Activated CD4-positive, CD25-positive, alpha-beta regulatory T cell treated with anti-CD3 and anti-CD28 coated beads, Interleukin-2, amount 50 U/mL, for 72 hours (primary cell): Measurements from ENCODE around the gene IL10RA.

Source experiments
- DNase-seq: peaks from one replicate; pipeline ENCODE4 v3.0.0; 2021

The IL10RA gene

DNA sequence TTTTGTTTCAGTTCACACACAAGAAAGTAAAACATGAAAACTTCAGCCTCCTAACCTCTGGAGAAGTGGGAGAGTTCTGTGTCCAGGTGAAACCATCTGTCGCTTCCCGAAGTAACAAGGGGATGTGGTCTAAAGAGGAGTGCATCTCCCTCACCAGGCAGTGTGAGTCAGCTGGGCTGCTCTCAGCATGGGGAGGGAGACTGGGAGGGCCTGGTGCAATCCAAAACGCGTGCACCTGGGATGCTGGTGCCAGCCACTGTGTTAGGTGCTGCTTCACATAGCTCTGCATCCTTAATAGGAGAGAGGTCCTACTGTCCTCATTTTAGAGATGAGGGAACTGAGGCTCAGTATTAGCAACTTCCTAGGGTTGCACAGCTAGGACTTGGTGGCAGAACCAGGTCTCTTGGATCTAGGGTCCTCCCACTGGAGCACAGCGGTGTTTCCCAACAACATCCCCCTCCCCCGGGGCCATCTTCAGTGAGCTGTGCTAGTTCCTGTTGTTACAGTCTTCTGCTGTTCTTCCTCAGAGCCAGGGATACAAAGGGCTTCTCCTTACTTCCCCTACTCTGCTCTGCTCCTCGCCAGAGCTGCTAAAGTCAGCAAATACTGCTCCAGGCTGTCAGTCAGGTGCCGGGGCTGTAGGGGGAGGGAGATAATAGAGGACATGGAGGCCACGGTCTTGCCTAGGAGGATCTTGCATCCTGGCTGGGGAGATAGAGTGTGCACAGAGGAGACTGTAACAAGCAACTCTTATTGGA, 8.0 kb downstream of the IL10RA start:
- DNase-seq, result no peak

DNA sequence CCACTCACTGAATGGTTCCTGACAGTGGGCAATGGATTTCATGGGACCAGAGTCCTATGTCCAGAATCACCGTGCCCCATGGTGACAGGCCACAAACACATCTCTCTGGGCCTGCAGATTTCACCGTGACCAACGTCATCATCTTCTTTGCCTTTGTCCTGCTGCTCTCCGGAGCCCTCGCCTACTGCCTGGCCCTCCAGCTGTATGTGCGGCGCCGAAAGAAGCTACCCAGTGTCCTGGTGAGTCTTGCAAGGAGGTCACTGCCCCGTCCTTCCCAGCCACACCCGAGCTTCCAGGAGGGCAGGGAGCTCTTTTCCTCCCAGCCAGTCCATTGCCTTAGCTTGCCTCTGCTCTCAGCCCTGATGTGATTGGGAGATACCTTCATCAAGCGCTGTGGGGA, 9.3 kb downstream of the IL10RA start:
- peak; percentile 27 for DNase-seq

DNA sequence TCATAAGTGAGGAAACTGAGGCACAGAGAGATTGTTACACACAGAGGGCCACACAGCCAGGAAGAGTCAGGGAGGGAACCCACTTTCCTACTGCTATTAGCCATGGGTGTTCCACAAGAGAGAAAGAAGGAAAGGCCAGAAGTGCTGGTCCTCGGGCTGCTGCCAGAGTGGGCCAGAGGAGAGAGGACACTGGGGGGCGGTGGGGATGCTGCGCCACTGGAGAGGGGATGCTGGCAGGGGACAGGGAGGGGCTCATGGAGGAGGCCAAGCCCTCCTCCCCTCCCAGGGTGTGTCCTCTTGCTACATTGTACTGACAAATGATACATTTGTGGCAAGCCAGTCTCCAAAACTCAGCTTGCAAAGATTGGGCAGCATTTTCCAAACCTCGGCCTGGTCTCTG, 9.9 kb downstream of the IL10RA start:
- peak; percentile 28 for DNase-seq

DNA sequence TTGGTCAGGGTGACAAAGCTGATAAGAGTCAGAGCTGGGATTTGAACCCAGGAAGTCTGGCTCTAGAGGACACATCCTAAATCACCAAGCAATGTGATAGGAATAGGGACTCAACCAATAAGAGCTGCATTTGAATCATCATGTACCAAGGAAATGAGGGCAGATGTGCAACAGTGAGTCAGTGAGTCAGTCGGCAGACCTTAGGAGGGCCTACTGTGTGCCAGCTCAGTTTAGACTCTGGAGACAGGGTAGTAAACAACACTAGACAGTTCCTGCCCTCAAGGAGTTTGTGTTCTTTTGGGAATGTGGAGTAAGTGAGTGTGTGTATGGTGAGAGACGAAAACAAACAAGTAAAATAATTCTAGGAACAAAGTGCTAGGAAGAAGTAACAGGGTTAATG, 11.2 kb downstream of the IL10RA start:
- DNase-seq, result no peak

DNA sequence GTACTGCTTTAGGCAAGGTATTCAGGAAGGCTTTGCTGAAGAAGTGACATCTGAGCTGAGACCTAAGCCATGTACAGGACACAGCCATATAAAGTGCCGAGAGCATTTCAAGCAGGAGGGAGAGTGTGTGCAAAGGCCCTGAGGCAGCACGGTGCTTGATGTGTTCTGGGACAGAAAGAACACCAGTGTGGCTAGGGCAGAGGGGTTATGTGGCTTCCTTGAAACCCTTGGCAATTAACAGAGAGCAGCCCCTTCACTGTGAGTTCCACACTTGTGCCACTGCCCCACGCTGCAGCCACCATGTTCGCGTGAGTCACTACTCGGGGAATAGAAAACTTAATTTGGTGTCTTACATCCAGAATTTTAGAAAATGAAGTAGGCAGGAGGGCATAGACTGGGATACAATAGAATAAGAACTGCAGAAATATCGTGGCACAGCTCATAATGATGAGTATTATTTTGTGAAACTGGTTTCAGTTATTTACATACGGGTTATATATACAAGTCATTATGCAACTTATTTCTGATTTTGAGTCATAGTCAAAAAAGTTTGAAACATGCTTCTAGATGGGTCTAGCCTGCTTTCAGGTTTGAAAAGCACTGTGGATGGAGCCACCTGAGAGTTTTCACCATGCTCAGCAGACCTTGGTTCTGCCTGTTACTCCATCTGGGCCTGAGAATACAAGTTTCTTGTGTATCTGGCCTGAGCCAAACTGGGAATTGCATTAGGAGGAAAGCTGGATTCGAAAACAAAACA, 11.8 kb downstream of the IL10RA start:
- no peak for DNase-seq

DNA sequence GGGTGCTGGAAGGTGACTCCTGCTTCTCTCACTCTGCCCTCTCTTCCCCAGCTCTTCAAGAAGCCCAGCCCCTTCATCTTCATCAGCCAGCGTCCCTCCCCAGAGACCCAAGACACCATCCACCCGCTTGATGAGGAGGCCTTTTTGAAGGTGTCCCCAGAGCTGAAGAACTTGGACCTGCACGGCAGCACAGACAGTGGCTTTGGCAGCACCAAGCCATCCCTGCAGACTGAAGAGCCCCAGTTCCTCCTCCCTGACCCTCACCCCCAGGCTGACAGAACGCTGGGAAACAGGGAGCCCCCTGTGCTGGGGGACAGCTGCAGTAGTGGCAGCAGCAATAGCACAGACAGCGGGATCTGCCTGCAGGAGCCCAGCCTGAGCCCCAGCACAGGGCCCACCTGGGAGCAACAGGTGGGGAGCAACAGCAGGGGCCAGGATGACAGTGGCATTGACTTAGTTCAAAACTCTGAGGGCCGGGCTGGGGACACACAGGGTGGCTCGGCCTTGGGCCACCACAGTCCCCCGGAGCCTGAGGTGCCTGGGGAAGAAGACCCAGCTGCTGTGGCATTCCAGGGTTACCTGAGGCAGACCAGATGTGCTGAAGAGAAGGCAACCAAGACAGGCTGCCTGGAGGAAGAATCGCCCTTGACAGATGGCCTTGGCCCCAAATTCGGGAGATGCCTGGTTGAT, 12.6 kb downstream of the IL10RA start:
- DNase-seq, result no peak

DNA sequence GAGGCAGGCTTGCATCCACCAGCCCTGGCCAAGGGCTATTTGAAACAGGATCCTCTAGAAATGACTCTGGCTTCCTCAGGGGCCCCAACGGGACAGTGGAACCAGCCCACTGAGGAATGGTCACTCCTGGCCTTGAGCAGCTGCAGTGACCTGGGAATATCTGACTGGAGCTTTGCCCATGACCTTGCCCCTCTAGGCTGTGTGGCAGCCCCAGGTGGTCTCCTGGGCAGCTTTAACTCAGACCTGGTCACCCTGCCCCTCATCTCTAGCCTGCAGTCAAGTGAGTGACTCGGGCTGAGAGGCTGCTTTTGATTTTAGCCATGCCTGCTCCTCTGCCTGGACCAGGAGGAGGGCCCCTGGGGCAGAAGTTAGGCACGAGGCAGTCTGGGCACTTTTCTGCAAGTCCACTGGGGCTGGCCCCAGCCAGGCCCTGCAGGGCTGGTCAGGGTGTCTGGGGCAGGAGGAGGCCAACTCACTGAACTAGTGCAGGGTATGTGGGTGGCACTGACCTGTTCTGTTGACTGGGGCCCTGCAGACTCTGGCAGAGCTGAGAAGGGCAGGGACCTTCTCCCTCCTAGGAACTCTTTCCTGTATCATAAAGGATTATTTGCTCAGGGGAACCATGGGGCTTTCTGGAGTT, 13.3 kb downstream of the IL10RA start:
- no peak for DNase-seq

DNA sequence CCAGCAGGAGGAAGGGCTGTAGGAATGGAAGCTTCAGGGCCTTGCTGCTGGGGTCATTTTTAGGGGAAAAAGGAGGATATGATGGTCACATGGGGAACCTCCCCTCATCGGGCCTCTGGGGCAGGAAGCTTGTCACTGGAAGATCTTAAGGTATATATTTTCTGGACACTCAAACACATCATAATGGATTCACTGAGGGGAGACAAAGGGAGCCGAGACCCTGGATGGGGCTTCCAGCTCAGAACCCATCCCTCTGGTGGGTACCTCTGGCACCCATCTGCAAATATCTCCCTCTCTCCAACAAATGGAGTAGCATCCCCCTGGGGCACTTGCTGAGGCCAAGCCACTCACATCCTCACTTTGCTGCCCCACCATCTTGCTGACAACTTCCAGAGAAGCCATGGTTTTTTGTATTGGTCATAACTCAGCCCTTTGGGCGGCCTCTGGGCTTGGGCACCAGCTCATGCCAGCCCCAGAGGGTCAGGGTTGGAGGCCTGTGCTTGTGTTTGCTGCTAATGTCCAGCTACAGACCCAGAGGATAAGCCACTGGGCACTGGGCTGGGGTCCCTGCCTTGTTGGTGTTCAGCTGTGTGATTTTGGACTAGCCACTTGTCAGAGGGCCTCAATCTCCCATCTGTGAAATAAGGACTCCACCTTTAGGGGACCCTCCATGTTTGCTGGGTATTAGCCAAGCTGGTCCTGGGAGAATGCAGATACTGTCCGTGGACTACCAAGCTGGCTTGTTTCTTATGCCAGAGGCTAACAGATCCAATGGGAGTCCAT, 14.1 kb downstream of the IL10RA start:
- no peak for DNase-seq

DNA sequence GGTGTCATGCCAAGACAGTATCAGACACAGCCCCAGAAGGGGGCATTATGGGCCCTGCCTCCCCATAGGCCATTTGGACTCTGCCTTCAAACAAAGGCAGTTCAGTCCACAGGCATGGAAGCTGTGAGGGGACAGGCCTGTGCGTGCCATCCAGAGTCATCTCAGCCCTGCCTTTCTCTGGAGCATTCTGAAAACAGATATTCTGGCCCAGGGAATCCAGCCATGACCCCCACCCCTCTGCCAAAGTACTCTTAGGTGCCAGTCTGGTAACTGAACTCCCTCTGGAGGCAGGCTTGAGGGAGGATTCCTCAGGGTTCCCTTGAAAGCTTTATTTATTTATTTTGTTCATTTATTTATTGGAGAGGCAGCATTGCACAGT, 14.6 kb downstream of the IL10RA start:
- no peak for DNase-seq

DNA sequence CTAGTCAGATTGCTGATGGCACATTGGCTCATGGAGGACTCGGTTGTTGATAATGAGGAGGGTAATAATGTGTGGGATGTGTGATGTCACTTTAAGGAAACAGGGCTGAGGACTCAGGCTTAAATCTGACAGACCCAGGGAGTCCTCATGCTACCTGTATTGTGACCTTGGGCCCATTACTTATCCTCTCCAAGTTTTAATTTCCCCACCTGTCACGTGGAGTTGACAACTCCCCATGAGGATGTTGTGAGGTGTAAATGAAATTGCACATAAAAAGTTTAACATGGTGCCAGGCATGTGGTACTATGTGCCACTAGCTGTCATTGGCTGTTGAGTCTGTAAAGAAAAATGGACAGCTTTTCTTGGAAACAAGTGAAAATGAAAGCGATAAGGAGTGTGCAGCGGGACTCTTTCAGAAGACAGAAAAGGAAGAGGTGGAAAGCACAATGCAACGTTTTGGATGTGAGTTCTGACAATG, 15.3 kb downstream of the IL10RA start:
- DNase-seq, result no peak

DNA sequence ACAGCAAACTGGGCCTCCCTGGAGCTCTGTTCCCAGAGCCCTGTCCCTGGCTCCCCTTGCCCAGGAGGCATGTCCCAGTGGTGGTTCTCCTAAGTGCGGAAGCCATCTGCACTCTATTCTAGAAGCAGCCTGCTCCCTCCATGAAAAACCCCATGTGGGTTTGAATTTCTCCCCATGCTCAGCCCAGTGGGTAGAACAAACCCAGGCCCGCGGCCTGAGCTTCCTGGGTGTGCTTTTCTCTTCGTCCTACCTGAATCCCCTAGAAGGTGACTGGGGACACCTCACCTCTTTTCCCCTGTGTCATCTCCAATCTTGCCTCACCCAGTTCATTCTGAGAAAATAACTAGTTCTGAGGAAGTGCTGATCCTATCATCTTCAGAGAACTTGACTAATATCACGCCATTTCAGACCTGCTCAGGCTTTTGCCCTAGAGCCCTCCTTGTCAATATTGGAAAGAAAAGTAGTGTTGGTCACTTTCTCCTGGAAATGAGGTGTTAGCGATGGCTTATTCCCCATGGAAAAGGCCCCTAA, 15.9 kb downstream of the IL10RA start:
- DNase-seq, result peak; percentile 59

DNA sequence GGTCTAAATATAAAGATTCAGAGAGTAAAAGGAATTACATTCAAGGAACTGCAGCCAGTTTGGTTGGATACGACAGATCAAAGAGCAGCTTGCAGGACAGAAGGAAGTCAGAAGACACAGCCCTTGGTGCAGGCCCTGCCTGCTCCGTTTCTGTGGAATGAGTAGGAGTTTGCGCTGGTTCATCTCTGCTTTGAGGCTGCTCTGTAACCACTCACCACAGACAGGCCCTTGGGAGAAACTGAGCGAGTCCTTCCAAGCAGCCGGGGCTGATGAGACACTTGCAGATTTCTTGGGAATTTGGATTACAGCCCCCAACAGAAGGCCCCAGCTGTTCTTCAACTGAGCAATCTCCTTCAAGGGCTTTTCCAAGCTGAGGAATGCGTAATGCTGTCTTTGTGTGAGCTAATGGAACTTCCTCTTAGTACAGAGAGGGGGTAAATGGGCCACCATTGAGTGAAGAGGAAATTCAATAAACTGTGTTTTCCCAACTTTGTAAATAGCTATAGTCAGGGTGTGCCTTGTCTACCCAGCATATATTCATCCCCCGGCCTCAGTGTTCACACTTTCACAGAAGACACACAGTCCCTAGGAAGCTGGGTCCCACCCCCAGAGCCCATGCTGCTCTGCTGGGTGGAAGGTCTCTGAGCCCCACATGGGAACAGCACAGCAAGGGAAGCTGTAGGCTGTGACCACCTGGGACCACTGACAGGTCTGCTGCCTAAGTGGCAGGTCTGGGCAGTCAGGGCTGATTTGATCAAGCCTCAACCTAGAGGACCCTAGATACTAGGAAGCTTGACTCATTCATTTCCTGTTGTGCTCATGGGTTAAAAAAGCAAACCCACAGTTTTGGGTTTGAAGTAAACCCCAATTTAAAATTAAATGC, 16.6 kb downstream of the IL10RA start:
- peak; percentile 60 for DNase-seq

DNA sequence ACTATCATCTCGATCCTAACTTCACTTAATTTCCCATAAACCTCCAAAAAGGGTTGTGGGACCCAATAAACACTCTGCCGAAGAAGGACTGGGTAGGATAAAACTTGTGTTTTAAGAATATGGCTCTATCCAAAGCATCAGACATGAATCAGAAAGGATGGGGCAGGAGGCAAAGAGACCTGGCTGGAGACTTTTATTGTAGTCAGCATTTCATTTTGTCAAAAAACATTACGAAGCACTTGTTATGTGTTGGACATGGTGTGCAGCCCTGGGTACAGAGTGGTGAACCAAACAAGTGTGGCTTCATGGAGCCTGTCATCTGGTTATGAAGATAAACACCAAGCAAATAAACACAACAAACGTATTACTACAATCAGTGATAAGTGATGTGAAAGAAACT, 17.3 kb downstream of the IL10RA start:
- DNase-seq, result no peak

DNA sequence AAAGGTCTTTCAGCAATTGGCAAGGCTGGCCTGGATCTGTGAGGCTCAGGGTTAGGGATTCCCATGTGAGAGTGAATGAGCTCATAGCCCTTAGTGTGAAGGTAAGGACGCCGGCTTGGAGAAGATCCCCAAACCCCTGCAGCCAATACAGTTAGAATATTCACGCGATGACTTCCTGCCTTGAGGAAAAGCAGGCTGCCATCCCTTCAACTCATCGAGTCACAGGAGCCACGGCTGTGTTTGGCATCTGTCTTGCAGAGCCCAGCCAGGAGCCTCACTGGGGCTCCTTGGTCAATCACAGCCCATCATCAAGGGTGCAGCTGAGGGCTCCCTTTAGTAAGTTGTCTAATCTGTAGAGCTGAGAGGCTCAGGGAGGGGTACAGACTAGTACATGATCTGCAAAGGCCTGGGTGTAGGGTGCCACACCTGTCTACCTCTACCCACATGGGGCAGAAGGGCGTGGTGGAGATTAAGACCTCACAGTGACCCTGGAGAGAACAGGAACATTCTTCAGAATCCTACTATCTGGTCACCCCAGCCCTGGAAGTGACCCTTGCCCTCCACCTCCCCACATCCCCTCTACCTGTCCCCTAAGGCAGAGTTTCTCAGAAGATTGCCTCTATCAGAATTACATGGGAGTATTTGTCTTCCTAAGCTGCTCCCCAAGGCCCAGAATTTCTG, 18.5 kb downstream of the IL10RA start:
- DNase-seq, result no peak

DNA sequence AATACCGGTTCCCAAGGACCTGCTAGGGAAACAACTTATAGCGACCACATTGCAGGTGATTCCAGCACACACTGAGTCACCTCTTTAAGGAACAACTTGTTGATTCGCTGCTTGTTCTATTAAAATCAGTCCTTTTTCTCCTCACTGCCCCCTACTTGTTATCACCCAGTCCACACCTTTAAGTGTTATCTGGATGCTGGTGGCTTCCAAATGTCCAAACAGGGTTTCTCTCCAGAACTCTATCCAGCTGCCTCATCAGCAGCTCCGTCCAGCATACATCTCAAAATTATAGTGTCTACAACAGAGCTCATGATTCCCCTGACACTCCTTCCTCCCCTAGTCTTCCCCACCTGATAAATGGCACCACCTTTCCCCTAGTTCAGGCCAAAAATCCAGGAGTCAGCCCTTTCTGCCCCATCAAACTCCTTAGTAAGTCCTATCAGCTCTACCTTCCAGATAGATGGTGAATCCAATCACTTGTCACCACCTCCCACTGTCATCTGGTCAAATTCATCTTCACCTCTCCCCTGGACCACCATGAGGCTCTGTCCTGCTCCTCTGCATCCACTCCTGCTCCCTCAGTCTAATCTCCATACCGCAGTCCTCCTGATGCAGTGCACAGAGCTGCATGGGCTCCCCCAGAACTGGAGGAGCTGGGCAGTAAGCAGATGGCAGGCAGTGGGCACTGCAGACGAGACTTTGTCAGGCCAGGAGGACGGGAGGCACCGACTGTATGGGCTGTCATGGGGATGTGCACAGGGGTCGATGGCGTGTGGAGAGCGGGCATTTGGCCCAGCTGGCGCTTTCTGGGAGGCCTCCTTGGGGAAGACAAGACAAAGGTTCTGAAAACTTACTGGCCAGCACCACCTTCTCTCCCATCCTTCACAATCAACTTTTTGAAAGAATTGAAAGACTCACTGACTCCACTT, 19.3 kb downstream of the IL10RA start:
- no peak for DNase-seq

DNA sequence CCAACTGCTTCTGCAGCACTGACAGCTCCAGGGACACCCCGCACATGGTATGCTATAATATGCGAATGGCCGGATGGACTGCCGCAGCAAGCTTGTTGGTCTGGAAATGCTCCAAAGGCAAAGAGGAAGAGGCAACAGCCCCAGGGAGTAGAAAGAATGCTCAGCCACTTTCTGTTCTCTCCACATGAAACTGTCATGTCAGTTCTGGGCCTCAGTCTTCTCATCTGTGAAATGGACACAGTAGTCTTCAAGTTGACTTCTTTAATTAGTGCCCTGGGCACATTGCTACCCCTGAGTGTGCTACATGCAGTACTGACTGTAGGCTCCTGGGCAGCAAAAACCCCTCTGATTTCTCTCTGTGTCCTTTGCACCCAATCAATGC, 19.9 kb downstream of the IL10RA start:
- DNase-seq, result no peak

DNA sequence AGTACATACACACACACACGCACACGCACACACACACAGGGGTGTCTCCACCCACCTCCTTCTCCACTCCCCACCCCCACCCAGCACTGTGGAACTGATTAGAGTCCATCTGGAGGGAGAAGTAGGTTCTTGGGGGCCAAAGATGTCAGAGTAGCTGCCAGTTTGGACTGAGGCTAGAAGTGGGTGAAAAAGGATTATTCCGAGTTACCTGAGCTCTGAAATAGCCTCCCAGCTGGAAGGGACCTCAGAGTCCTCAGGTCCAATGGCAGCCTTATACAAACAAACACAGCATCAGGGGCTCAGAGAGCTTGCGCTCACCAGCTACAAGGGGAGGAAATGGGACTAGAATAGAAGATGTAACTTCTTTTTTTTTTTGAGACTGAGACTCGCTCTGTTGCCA, 20.8 kb downstream of the IL10RA start:
- DNase-seq, result no peak

DNA sequence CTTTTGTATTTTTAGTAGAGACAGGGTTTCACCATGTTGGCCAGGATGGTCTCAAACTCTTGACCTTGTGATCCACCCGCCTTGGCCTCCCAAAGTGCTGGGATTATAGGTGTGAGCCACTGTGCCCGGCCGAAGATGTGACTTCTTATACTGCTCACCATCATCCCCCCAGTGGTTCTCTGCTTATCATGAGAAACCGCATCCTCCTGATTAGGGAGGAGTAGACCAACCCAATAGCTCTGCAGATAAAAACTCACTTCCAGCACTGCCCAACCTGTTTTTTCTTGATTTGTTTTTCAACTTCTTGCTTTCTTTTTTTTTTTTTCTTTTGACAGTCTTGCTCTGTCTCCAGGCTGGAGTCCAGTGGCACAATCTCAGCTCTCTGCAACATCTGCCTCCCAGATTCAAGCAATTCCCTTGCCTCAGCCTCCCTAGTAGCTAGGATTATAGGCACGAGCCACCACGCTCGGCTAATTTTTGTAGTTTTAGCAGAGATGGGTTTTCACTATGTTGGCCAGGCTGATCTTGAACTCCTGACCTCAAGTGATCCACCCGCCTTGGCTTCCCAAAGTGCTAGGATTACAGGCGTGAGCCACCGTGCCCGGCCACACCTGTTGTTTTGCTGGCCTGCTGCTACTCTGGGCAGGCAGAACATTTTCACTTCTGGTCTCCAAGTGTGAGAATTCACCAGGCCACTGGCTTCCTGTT, 21.5 kb downstream of the IL10RA start:
- peak; percentile 46 for DNase-seq
